Body of pancreas (tissue), 4 donors: Measurements from ENCODE around the gene KLF8. TPM values are rescaled to one million over a fixed set of nuclear protein-coding genes. Genes with fewer than 3 reads are reported as not detected.

Experiments
- ATAC-seq: fragments of 150-250 bp; one replicate; pipeline ENCODE4 v1.9.1; 2016
- DNase-seq, 4 donors: peaks; one replicate each; pipeline ENCODE4 v3.0.0-alpha.2; 2019
- H3K27ac ChIP-seq, 4 donors: fragments of 200-600 bp; sonication (generic); 1 replicate in 3 of 4; 2 replicates in 1 of 4; pipeline versions ENCODE4 v1.5.1 to v1.6.1; 2016 to 2019; ENCODE audit warnings: mild to moderate bottlenecking in 1 of 4, mixed read lengths in 1 of 4, moderate library complexity in 1 of 4
- H3K27me3 ChIP-seq, 2 donors: fragments of 200-600 bp; sonication (generic); one replicate each; pipeline ENCODE4 v1.6.0; 2016; ENCODE audit warnings: mild to moderate bottlenecking in 1 of 2
- H3K36me3 ChIP-seq, 2 donors: fragments of 200-600 bp; sonication (generic); replicated peaks in 1 of 2; 2 replicates each; pipeline ENCODE4 v1.5.1; 2016; ENCODE audit warnings: low read depth in 2 of 2; ENCODE audit not compliant: insufficient read depth in 1 of 2
- H3K4me1 ChIP-seq: fragments of 200-600 bp; sonication (generic); one replicate; pipeline ENCODE4 v1.6.0; 2016
- H3K4me3 ChIP-seq, 2 donors: fragments of 200-600 bp; sonication (generic); 1 replicate in 1 of 2; 2 replicates in 1 of 2; pipeline ENCODE4 v1.5.1; 2016 to 2019
- H3K9me3 ChIP-seq, 3 donors: fragments of 200-600 bp; sonication (generic); 1 replicate in 2 of 3; 2 replicates in 1 of 3; pipeline ENCODE4 v1.5.1; 2016
- POLR2A ChIP-seq, 3 donors: fragments of 450-650 bp; IDR thresholded peaks; one replicate each; pipeline ENCODE4 v1.6.1; 2016; ENCODE audit warnings: antibody characterized with exemption in 3 of 3, mild to moderate bottlenecking in 2 of 3
- WGBS, 2 donors: methylation state at CpG; one replicate each; pipeline ENCODE4 v1.1.5; 2017; 5-methylcytosine and 5-hydroxymethylcytosine counted together
- intact Hi-C: fragments of 100-400 bp; cut with DNase I; formaldehyde crosslinking; loops from one replicate; pipeline ENCODE4 v1.15.1; 2023
- total RNA-seq, 2 donors: library from RNA; depleted of rRNA; stranded (reverse); fragments of >200 nt; gene quantifications; one replicate each; pipeline ENCODE4 v1.1.0, GENCODE V29; 2016
- TF ChIP-seq, protein P1 (sequence below), 7 experiments: fragments of 450-650 bp in 4 of 7; fragments of 200-600 bp in 3 of 7; sonication (generic) in 3 of 7; IDR thresholded peaks; one replicate each; pipeline ENCODE4 v1.5.1; 2016 to 2019; ENCODE audit warnings: antibody characterized with exemption in 7 of 7

Gene KLF8
- total RNA-seq, 2 donors from 2014 or later: 2.0 to 2.9 TPM

DNA sequence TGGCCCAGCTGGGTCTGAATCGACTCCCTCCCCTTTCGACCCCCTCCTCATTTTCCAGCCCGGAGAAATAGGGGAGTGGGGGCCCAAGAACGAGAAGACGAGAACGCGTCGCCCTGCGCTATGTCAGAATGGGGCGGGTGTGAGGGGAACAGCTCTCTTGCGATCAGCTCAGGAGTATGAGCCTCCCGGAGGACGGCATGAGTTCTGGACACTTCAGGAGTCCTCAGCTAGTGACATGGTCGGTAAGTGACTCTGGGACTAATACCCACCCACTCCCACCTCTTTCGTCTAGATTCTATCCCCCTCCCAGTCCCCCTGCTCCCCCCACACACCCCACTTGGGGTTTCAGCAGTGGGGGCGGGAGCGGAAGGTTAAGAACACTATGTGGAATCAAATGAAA is 944 bp downstream of the KLF8 start:
- TF ChIP-seq, protein P1, sequence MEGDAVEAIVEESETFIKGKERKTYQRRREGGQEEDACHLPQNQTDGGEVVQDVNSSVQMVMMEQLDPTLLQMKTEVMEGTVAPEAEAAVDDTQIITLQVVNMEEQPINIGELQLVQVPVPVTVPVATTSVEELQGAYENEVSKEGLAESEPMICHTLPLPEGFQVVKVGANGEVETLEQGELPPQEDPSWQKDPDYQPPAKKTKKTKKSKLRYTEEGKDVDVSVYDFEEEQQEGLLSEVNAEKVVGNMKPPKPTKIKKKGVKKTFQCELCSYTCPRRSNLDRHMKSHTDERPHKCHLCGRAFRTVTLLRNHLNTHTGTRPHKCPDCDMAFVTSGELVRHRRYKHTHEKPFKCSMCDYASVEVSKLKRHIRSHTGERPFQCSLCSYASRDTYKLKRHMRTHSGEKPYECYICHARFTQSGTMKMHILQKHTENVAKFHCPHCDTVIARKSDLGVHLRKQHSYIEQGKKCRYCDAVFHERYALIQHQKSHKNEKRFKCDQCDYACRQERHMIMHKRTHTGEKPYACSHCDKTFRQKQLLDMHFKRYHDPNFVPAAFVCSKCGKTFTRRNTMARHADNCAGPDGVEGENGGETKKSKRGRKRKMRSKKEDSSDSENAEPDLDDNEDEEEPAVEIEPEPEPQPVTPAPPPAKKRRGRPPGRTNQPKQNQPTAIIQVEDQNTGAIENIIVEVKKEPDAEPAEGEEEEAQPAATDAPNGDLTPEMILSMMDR (IDR thresholded peaks at IDR 0.05): no peak
- no peak for TF ChIP-seq POLR2A (IDR thresholded peaks at IDR 0.05)
- no peaks in the 10 kb centered on the region for H3K27me3 ChIP-seq
- no peaks in the 10 kb centered on the region for H3K9me3 ChIP-seq
- DNase-seq (peak in 1 of 4 donors; percentile 10), ATAC-seq (peak; percentile 48)
- H3K4me1 ChIP-seq: no peaks in the 10 kb centered on the region
- H3K27ac ChIP-seq: peak overlapping the region in 3 of 4 donors; percentile 17 to 41 (median 41)
- intact Hi-C loops: no loop called here
- WGBS, 2 donors: 17 to 29% methylated on average over 9 to 14 of the region's 17 CpGs
- no peak overlapping the region for H3K4me3 ChIP-seq
- H3K36me3 ChIP-seq: no peaks in the 10 kb centered on the region

- H3K27me3 ChIP-seq: no peaks in the 10 kb centered on the region
- TF ChIP-seq POLR2A (IDR thresholded peaks at IDR 0.05): no peak
- TF ChIP-seq, protein P1 (IDR thresholded peaks at IDR 0.05): no peak
- no peak overlapping the region for H3K4me3 ChIP-seq
- peak overlapping the region in 3 of 4 donors; percentile 17 to 41 (median 41) for H3K27ac ChIP-seq
- ATAC-seq (peak; percentile 68), DNase-seq (peak; percentile 37 to 69 (median 48))
- intact Hi-C loops: no loop called here
- 29 to 35% methylated on average over 8 of the region's 8 CpGs for WGBS, 2 donors
- H3K36me3 ChIP-seq: no peaks in the 10 kb centered on the region
- H3K9me3 ChIP-seq: no peaks in the 10 kb centered on the region
- no peaks in the 10 kb centered on the region for H3K4me1 ChIP-seq
These were observed 1.5 kb downstream of the KLF8 start for GRCh38 chrX:56233682-56234081.

DNA sequence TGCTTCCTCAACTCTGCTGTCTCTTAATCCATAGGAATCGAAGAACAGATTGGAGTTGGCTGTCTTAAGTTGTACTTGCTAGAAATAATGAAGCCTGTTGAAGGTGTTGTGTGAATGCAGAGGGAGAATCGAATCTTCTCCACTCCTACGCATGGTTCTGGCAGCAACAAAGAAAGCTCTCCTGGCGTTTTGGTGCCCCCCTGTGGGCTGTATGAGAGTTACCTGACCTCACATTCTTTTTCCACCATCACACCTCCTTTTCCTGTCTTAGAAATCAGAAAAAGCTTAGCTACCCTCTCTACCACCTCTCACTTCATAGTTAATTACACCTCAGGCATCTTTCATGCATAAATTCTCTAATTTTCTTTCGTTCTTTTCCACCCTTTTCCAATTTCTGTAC is 16.3 kb downstream of the KLF8 start:
- Histone ChIP-seq H3K27me3 (no peaks in the 10 kb centered on the region), H3K4me3 (no peak overlapping the region), H3K27ac (no peak overlapping the region), H3K9me3 (no peaks in the 10 kb centered on the region), H3K36me3 (no peaks in the 10 kb centered on the region), H3K4me1 (no peaks in the 10 kb centered on the region)
- ATAC-seq: peak; percentile 59
- WGBS, 2 donors: 0 to 3% methylated on average over 5 of the region's 5 CpGs
- TF ChIP-seq POLR2A (IDR thresholded peaks at IDR 0.05): no peak
- TF ChIP-seq, protein P1 (IDR thresholded peaks at IDR 0.05): peak; percentile 44 to 69 (median 57)
- peak; percentile 47 to 68 (median 56) for DNase-seq
- intact Hi-C loops: no loop called here

GRCh38 chrX:56253832-56254703 is 21.9 kb downstream of the KLF8 start:
- ATAC-seq (no peak), DNase-seq (no peak)
- Histone ChIP-seq H3K36me3 (no peaks in the 10 kb centered on the region), H3K27me3 (no peaks in the 10 kb centered on the region), H3K27ac (no peak overlapping the region), H3K4me3 (no peak overlapping the region), H3K9me3 (no peaks in the 10 kb centered on the region), H3K4me1 (no peaks in the 10 kb centered on the region)
- WGBS, 2 donors: 79 to 86% methylated on average over 3 to 5 of the region's 10 CpGs
- no peak for TF ChIP-seq POLR2A (IDR thresholded peaks at IDR 0.05)
- TF ChIP-seq, protein P1 (IDR thresholded peaks at IDR 0.05): no peak
- intact Hi-C loops: no loop called here
